GM12878 (cell line): ENCODE measurements around the gene FOXP4. TPM values are rescaled to one million over a fixed set of nuclear protein-coding genes. Genes with fewer than 3 reads are reported as not detected.

Source experiments
- ATF3 ChIP-seq: IDR thresholded peaks from 2 replicates; pipeline ENCODE4 v1.6.1; 2011; ENCODE audit warnings: low read depth, mild to moderate bottlenecking, low read length, moderate library complexity, borderline replicate concordance; ENCODE audit errors: extremely low read depth
- BCLAF1 ChIP-seq: fragments of 450-650 bp; IDR thresholded peaks from 2 replicates; pipeline ENCODE4 v1.6.1; 2017; ENCODE audit warnings: antibody characterized with exemption, mild to moderate bottlenecking, moderate library complexity
- CREM ChIP-seq: IDR thresholded peaks from 2 replicates; pipeline ENCODE4 v1.6.1; 2014; ENCODE audit warnings: antibody characterized with exemption, low read depth
- HCFC1 ChIP-seq: fragments of 150-350 bp; IDR thresholded peaks from 2 replicates; pipeline ENCODE4 v1.6.1; 2014; ENCODE audit warnings: low read length
- KDM1A ChIP-seq: fragments of 200-600 bp; sonication (generic); IDR thresholded peaks from 2 replicates; pipeline ENCODE4 v1.6.1; 2016; ENCODE audit warnings: borderline replicate concordance
- LARP7 ChIP-seq: fragments of 450-650 bp; IDR thresholded peaks from 2 replicates; pipeline ENCODE4 v1.6.1; 2017; ENCODE audit warnings: mild to moderate bottlenecking
- MEF2B ChIP-seq: fragments of 450-650 bp; IDR thresholded peaks from 2 replicates; pipeline ENCODE4 v1.6.1; 2018; ENCODE audit warnings: mild to moderate bottlenecking, moderate library complexity; ENCODE audit not compliant: partially characterized antibody, poor library complexity, severe bottlenecking
- MTA2 ChIP-seq: fragments of 450-650 bp; IDR thresholded peaks from 2 replicates; pipeline ENCODE4 v1.6.1; 2016; ENCODE audit warnings: low read depth, mild to moderate bottlenecking, moderate library complexity
- NFIC ChIP-seq: IDR thresholded peaks from 2 replicates; pipeline ENCODE4 v1.6.1; 2012; ENCODE audit warnings: low read depth, mild to moderate bottlenecking, inconsistent platforms, low read length, moderate library complexity
- NFYB ChIP-seq: IDR thresholded peaks from 2 replicates; pipeline ENCODE4 v1.6.1; 2011; ENCODE audit warnings: low read depth, mild to moderate bottlenecking, low read length, improper control_type of control experiment, moderate library complexity; ENCODE audit not compliant: insufficient read depth
- NR2F1 ChIP-seq: fragments of 450-650 bp; conservative IDR thresholded peaks from 2 replicates; pipeline ENCODE4 v1.6.1; 2017; ENCODE audit warnings: mild to moderate bottlenecking
- PML ChIP-seq: IDR thresholded peaks from 2 replicates; pipeline ENCODE4 v1.6.1; 2012; ENCODE audit warnings: low read length, inconsistent platforms
- SMAD1 ChIP-seq: fragments of 450-650 bp; IDR thresholded peaks from 2 replicates; pipeline ENCODE4 v1.6.1; 2018; ENCODE audit warnings: mild to moderate bottlenecking, low read depth; ENCODE audit not compliant: partially characterized antibody
- SP1 ChIP-seq: IDR thresholded peaks from one replicate; pipeline ENCODE4 v1.6.1; 2011; ENCODE audit warnings: low read depth, low read length
- SREBF2 ChIP-seq: IDR thresholded peaks from 2 replicates; pipeline ENCODE4 v1.6.1; 2012; ENCODE audit warnings: mild to moderate bottlenecking, low read length
- STAT3 ChIP-seq: IDR thresholded peaks from 2 replicates; pipeline ENCODE4 v1.6.1; 2011; ENCODE audit warnings: low read depth, low read length, improper control_type of control experiment
- SUZ12 ChIP-seq: fragments of 200-600 bp; sonication (generic); IDR thresholded peaks from one replicate; pipeline ENCODE4 v1.6.1; 2018; ENCODE audit warnings: antibody characterized with exemption, mild to moderate bottlenecking; ENCODE audit not compliant: unreplicated experiment
- ZNF207 ChIP-seq: fragments of 450-650 bp; IDR thresholded peaks from 2 replicates; pipeline ENCODE4 v1.6.1; 2014; ENCODE audit warnings: antibody characterized with exemption, mild to moderate bottlenecking, borderline replicate concordance
- ZNF384 ChIP-seq: IDR thresholded peaks from 2 replicates; pipeline ENCODE4 v1.6.1; 2012; ENCODE audit warnings: low read depth, mild to moderate bottlenecking, low read length, improper control_type of control experiment, borderline replicate concordance
- ZNF687 ChIP-seq: fragments of 450-650 bp; IDR thresholded peaks from 2 replicates; pipeline ENCODE4 v1.6.1; 2017; ENCODE audit warnings: mild to moderate bottlenecking, moderate library complexity
- polyA plus RNA-seq, 11 experiments: library from polyadenylated mRNA; depleted of rRNA in 4 of 11; unstranded in 6 of 11; stranded (reverse) in 5 of 11; fragments of >200 nt; fragmentation: Nextera tagmentation in 4 of 11; fragmentation: Illumina TruSeq in 1 of 11; extraction: Ambion mirVana in 4 of 11; extraction: Trizol in 1 of 11; gene quantifications; 1 replicate in 1 of 11; 2 replicates in 10 of 11; pipeline versions ENCODE4 v1.2.1 to v1.2.3, GENCODE V29; 2011 to 2016; ENCODE audit warnings: inconsistent platforms in 2 of 11, missing spikeins in 2 of 11, low read depth in 1 of 11
- total RNA-seq, 4 experiments: library from RNA; depleted of rRNA in 3 of 4; stranded (reverse); fragments of >200 nt in 3 of 4; fragmentation: Illumina TruSeq in 1 of 4; extraction: Trizol in 1 of 4; gene quantifications; 2 replicates each; pipeline versions ENCODE4 v1.2.1 to v1.2.3, GENCODE V29; 2013 to 2021
- TF ChIP-seq, protein P1 (sequence below): fragments of 450-650 bp; IDR thresholded peaks from 2 replicates; pipeline ENCODE4 v1.6.1; 2018; ENCODE audit warnings: mild to moderate bottlenecking, low read depth, moderate library complexity; ENCODE audit not compliant: partially characterized antibody

Gene FOXP4
- total and polyA plus RNA-seq, 10 of the 15 experiments (the other 5 are each of a cell fraction or from before 2014, with no cell fraction given) = 0.31 to 46.1 (median 2.3) TPM

GRCh38 chr6:41602864-41603608, 56.9 kb downstream of the FOXP4 start (continued):
- TF ChIP-seq BCLAF1 = no peak
- TF ChIP-seq, protein P1, sequence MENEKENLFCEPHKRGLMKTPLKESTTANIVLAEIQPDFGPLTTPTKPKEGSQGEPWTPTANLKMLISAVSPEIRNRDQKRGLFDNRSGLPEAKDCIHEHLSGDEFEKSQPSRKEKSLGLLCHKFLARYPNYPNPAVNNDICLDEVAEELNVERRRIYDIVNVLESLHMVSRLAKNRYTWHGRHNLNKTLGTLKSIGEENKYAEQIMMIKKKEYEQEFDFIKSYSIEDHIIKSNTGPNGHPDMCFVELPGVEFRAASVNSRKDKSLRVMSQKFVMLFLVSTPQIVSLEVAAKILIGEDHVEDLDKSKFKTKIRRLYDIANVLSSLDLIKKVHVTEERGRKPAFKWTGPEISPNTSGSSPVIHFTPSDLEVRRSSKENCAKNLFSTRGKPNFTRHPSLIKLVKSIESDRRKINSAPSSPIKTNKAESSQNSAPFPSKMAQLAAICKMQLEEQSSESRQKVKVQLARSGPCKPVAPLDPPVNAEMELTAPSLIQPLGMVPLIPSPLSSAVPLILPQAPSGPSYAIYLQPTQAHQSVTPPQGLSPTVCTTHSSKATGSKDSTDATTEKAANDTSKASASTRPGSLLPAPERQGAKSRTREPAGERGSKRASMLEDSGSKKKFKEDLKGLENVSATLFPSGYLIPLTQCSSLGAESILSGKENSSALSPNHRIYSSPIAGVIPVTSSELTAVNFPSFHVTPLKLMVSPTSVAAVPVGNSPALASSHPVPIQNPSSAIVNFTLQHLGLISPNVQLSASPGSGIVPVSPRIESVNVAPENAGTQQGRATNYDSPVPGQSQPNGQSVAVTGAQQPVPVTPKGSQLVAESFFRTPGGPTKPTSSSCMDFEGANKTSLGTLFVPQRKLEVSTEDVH = no peak
- no peak for TF ChIP-seq SP1
- TF ChIP-seq NFIC = no peak
- TF ChIP-seq PML = no peak
- no peak for TF ChIP-seq LARP7
- no peak for TF ChIP-seq ZNF384
- TF ChIP-seq ZNF207 = peak; percentile 48; the same call in 1 of the 2 replicates
- TF ChIP-seq MEF2B = no peak
- no peak for TF ChIP-seq HCFC1
- no peak for TF ChIP-seq ATF3
- 0 out of 2 replicates have a peak, but pooled peaks have one; percentile 16 for TF ChIP-seq ZNF687
- TF ChIP-seq SMAD1 = no peak
- no peak for TF ChIP-seq CREM
- TF ChIP-seq KDM1A = no peak
- TF ChIP-seq SREBF2 = no peak
- TF ChIP-seq SUZ12 = no peak
- TF ChIP-seq NR2F1 = no peak
- no peak for TF ChIP-seq STAT3
- no peak for TF ChIP-seq MTA2
- no peak for TF ChIP-seq NFYB
